HUES64 (cell line): ENCODE data around the gene EGR2.

Experiments used
- H3K27ac ChIP-seq: 2 replicates; pipeline ENCODE4 v1.7.0; 2013; ENCODE audit warnings: low read depth, low read length, inconsistent platforms
- H3K27me3 ChIP-seq: 2 replicates; pipeline ENCODE4 v1.6.1; 2013; ENCODE audit warnings: mild to moderate bottlenecking, low read length; ENCODE audit not compliant: insufficient read depth
- H3K36me3 ChIP-seq: 2 replicates; pipeline ENCODE4 v1.6.1; 2013; ENCODE audit warnings: mild to moderate bottlenecking, low read length; ENCODE audit not compliant: insufficient read depth
- H3K4me1 ChIP-seq: 2 replicates; pipeline ENCODE4 v1.6.1; 2013; ENCODE audit warnings: mild to moderate bottlenecking, low read length, moderate library complexity; ENCODE audit not compliant: insufficient read depth
- H3K4me3 ChIP-seq: 2 replicates; pipeline ENCODE4 v1.5.1; 2013; ENCODE audit warnings: mild to moderate bottlenecking, low read length, moderate library complexity
- H3K9ac ChIP-seq: 2 replicates; pipeline ENCODE4 v1.6.1; 2013; ENCODE audit warnings: mild to moderate bottlenecking, low read depth, low read length
- H3K9me3 ChIP-seq: 2 replicates; pipeline ENCODE4 v1.6.1; 2013; ENCODE audit warnings: low read depth, low read length; ENCODE audit not compliant: insufficient read depth
- WGBS: fragments of 150-250, 120-280 bp; methylation state at CpG from one replicate; pipeline ENCODE4 v1.1.7; 2013; ENCODE audit warnings: missing lambda C conversion rate; 5-methylcytosine and 5-hydroxymethylcytosine counted together

Gene EGR2

DNA sequence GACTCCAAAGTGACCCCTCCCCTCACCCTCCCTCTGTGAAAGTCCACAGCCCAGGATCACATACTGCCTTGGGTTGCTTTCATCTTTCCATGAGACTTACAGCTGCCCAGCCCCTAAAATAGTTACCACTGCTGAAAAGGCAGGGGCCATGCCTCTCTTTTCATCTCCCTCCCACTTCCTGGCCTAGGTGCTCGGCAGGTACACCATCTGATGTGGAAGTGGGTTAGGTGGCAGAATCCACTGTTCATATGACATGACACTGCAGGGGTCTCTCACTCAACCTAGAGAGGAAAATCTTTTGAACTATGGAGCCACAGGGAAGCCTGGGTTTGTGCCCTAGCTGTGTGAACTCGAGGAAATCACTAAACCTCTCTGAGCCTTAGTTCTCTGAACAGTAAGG, 50.4 kb downstream of the EGR2 start:
- no peak overlapping the region for H3K27ac ChIP-seq
- H3K27me3 ChIP-seq: no peaks in the 10 kb centered on the region
- no peak overlapping the region for H3K9ac ChIP-seq
- WGBS: 100% methylated on average over 1 of the region's 2 CpGs
- no peaks in the 10 kb centered on the region for H3K36me3 ChIP-seq
- no peak overlapping the region for H3K4me3 ChIP-seq
- peaks cover 19% of the 10 kb centered on the region for H3K4me1 ChIP-seq
- no peaks in the 10 kb centered on the region for H3K9me3 ChIP-seq

DNA sequence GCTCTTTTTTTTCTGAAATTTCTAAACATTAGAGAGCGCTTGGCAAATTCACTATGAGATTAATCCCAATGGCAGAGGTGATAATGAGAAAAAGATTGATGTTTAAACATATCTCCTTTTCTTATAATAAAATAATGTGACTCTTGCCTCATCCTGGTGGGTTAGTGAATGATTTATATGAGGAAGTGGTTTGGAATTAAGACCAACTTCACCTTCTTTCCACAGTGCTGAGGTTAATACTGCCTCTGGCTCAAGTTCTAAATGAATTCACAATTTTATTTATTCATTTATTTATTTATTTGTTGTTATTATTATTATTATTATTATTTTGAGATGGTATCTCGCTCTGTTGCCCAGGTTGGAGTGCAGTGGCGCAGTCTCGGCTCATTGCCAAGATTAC, 52.2 kb downstream of the EGR2 start:
- Histone ChIP-seq H3K9me3 (no peaks in the 10 kb centered on the region), H3K9ac (no peak overlapping the region), H3K4me1 (peaks cover 12% of the 10 kb centered on the region), H3K27me3 (no peaks in the 10 kb centered on the region), H3K36me3 (no peaks in the 10 kb centered on the region), H3K4me3 (no peak overlapping the region), H3K27ac (no peak overlapping the region)
- 95% methylated on average over 3 of the region's 4 CpGs for WGBS

DNA sequence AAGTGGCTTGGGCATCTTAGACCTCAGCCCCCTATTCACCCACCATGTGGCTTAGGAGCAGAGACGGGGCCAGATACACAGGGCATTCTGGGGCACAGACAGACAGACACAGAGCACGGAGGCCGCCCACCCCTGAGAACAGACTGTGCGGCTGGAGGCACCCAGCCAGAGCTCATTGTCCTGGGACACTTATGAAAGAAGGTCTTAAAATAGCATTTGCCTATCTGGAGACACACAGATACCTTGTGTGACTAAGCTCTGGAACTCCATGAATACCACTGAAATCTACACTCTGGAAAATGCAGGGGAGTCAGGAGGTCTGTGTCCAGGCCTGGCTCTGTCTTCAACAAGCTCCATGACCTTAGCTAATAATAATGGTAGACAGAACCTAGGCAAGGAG, 53.0 kb downstream of the EGR2 start:
- Histone ChIP-seq H3K4me1 (peaks cover 12% of the 10 kb centered on the region), H3K27me3 (no peaks in the 10 kb centered on the region), H3K36me3 (no peaks in the 10 kb centered on the region), H3K4me3 (no peak overlapping the region), H3K9ac (no peak overlapping the region), H3K27ac (no peak overlapping the region), H3K9me3 (no peaks in the 10 kb centered on the region)
- 92% methylated on average over 4 of the region's 4 CpGs for WGBS
